GM12874 (cell line): ENCODE results near the gene MACROH2A1.

ENCODE experiments used
- CTCF ChIP-seq: IDR thresholded peaks from 2 replicates; pipeline ENCODE4 v1.5.1; 2011; ENCODE audit warnings: low read depth, mild to moderate bottlenecking, control low read depth, low read length, moderate library complexity; ENCODE audit not compliant: insufficient read depth

The MACROH2A1 gene

GRCh38 chr5:135312255-135312935 lies 86.6 kb downstream of the MACROH2A1 start:
- TF ChIP-seq CTCF: no peak

GRCh38 chr5:135310328-135310989 lies 88.6 kb downstream of the MACROH2A1 start:
- TF ChIP-seq CTCF: no peak

- no peak for TF ChIP-seq CTCF
Measured at GRCh38 chr5:135309391-135310327, 89.4 kb downstream of the MACROH2A1 start.

GRCh38 chr5:135308752-135309151 lies 90.3 kb downstream of the MACROH2A1 start:
- TF ChIP-seq CTCF: no peak

- TF ChIP-seq CTCF: no peak
Measured at GRCh38 chr5:135308245-135308644, 90.8 kb downstream of the MACROH2A1 start.

GRCh38 chr5:135307143-135307903 lies 91.7 kb downstream of the MACROH2A1 start:
- no peak for TF ChIP-seq CTCF

GRCh38 chr5:135306557-135306956 lies 92.5 kb downstream of the MACROH2A1 start:
- TF ChIP-seq CTCF: no peak
